WTC11 (cell line): ENCODE data around the gene JSRP1.

Source experiments
- ATF6 ChIP-seq: sonication (generic); formaldehyde crosslinking; IDR thresholded peaks from 2 replicates; pipeline ENCODE4 v1.8.1; 2023; ENCODE audit warnings: mild to moderate bottlenecking, missing genetic modification reagents
- CTCF ChIP-seq: fragments of 200-600 bp; IDR thresholded peaks from 2 replicates; pipeline ENCODE4 v1.8.0; 2022; ENCODE audit warnings: antibody characterized with exemption
- HMGXB4 ChIP-seq: sonication (generic); formaldehyde crosslinking; IDR thresholded peaks from 2 replicates; pipeline ENCODE4 v1.8.1; 2023; ENCODE audit warnings: mild to moderate bottlenecking, moderate library complexity, missing genetic modification reagents
- NR3C1 ChIP-seq: sonication (generic); formaldehyde crosslinking; conservative IDR thresholded peaks from 2 replicates; pipeline ENCODE4 v1.8.1; 2023; ENCODE audit warnings: low read depth, mild to moderate bottlenecking, missing genetic modification reagents
- SMAD3 ChIP-seq: sonication (generic); formaldehyde crosslinking; IDR thresholded peaks from 2 replicates; pipeline ENCODE4 v1.8.0; 2022; ENCODE audit warnings: missing genetic modification reagents, mild to moderate bottlenecking, borderline replicate concordance
- USF2 ChIP-seq: sonication (generic); formaldehyde crosslinking; IDR thresholded peaks from 2 replicates; pipeline ENCODE4 v1.8.1; 2023; ENCODE audit warnings: mild to moderate bottlenecking, missing genetic modification reagents, moderate library complexity

- TF ChIP-seq ATF6 (CRISPR knock-in tag) (no peak), USF2 (CRISPR knock-in tag) (no peak), SMAD3 (CRISPR knock-in tag) (peak; percentile 66; the same call in 1 of the 2 replicates), CTCF (no peak), HMGXB4 (CRISPR knock-in tag) (peak; percentile 62; the same call in 1 of the 2 replicates), NR3C1 (CRISPR knock-in tag) (no peak)
Measured at GRCh38 chr19:2269244-2270156, 13.3 kb upstream of the JSRP1 start.
